ENCODE results near the gene SMIM22. TPM values are rescaled to one million over a fixed set of nuclear protein-coding genes. Genes with fewer than 3 reads are reported as not detected.

Gene SMIM22
- polyA plus RNA-seq, 2 of the 4 experiments (the other 2 are of a cell fraction) = not detected

DNA sequence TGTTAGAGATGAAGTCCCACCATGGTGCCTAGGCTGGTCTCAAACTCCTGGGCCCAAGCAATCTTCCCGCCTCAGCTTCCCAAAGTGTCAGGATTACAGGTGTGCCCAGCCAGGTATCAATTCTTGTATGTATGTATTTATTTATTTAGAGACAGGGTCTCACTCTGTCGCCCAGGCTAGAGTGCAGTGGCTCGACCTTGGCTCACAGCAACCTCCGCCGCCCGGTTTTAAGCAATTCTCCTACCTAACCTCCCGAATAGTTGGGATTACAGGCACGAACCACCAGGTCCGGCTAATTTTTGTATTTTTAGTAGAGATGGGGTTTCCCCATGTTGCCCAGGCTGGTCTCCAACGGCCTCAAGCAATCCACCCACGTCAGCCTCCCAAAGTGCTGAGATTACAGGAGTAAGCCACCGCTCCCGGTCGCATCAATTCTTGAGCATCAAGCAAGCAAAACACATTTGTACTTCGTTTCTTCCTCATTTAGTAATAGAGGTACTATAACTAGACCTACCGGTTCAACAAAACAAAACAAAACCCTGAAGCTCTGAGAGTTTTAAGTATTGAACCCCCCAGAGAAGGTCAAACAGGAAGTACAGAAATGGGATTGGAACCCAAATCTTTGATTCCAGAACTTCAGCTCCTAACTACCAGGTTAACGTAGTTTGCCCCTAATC, 27.2 kb upstream of the SMIM22 start:
- DNase-seq (ENCODE audit: low read depth in 1 of 2, low spot score in 1 of 2) (peak in 1 of 2 experiments; percentile 50), FAIRE-seq (no peak), ATAC-seq (peak in 1 of 2 experiments; percentile 10; a peak in 1 of 6 replicates)
- WGBS (ENCODE audit: missing lambda C conversion rate) = 41% methylated on average over 17 of the region's 17 CpGs
- TF ChIP-seq, protein P1, sequence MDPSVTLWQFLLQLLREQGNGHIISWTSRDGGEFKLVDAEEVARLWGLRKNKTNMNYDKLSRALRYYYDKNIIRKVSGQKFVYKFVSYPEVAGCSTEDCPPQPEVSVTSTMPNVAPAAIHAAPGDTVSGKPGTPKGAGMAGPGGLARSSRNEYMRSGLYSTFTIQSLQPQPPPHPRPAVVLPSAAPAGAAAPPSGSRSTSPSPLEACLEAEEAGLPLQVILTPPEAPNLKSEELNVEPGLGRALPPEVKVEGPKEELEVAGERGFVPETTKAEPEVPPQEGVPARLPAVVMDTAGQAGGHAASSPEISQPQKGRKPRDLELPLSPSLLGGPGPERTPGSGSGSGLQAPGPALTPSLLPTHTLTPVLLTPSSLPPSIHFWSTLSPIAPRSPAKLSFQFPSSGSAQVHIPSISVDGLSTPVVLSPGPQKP (IDR thresholded peaks at IDR 0.05; ENCODE audit: low read depth, low read length) = no peak
- H3K4me1 ChIP-seq = peaks cover 17% of the 10 kb centered on the region; the same call in 2 of the 3 replicates
- ChIA-PET CTCF (interaction anchor here (1.0 to 2.2 kb wide), 2 partner anchors 188 to 259 kb away, joined by 3 to 13 read pairs; no protein-coding TSS in a partner anchor), POLR2A (interaction anchor here (0.9 to 2.3 kb wide), 10 partner anchors 8 to 176 kb away, joined by 3 to 25 read pairs (median 4); partner anchors contain the start of genes ANKS3, DNAAF8, GLYR1 and ROGDI)
- H3K4me3 ChIP-seq = peak overlapping the region; percentile 81
- H3K9me3 ChIP-seq = no peaks in the 10 kb centered on the region
- peak overlapping the region; percentile 86 for H3K4me2 ChIP-seq
- peak overlapping the region; percentile 84 to 98 for H3K27ac ChIP-seq

DNA sequence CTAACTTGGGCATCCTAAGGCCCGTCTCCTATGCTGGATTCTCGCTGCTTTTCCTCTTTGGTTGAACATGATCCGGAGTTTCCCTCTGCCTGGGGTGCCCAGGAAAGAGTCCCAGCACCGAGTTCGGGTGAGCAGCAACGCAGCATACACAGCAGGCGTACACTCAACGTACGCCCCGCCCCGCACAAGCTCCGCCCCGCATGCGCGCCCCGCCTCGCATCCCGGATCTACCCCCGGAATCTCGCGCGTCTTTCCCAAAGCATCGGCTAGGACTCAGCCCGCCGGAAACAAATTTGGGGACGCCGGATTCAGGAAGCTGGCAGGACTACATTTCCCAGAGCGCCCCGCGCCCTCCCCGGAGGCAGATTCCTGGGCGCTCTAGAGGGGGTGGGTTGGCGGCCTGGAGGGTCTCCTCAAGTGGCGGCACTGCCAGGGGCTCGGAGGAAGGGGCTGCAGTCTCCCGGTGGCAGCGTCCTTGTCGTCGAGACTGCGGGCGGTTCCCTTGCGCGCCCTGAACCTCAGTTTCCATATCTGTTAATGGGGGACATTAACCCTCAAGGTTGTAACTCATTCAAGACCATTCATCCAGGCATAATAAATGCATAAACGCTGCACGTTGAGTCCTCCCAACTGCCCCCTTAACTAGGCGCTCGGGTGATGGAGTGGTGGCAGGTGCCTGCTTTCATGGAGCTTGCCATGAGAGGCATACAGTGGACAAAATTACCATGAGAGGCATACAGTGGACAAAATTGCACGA, 26.4 kb upstream of the SMIM22 start:
- no peak for FAIRE-seq
- ChIA-PET POLR2A (interaction anchor here (0.5 to 2.3 kb wide), 13 partner anchors 9 to 191 kb away, joined by 3 to 25 read pairs (median 4); partner anchors contain the start of genes ANKS3, DNAAF8, GLYR1 and ROGDI), CTCF (interaction anchor here (1.0 to 2.2 kb wide), 4 partner anchors 9 to 258 kb away, joined by 3 to 13 read pairs (median 4); no protein-coding TSS in a partner anchor)
- peak overlapping the region; percentile 86 for H3K4me2 ChIP-seq
- no peaks in the 10 kb centered on the region for H3K9me3 ChIP-seq
- DNase-seq (ENCODE audit: low read depth in 1 of 2, low spot score in 1 of 2) = peak; percentile 96
- H3K4me3 ChIP-seq = peak overlapping the region; percentile 81
- H3K4me1 ChIP-seq = peaks cover 17% of the 10 kb centered on the region; the same call in 2 of the 3 replicates
- ATAC-seq = peak; percentile 88 to 92
- WGBS (ENCODE audit: missing lambda C conversion rate) = 5% methylated on average over 20 of the region's 48 CpGs
- H3K27ac ChIP-seq = peak overlapping the region; percentile 84 to 98
- TF ChIP-seq, protein P2, sequence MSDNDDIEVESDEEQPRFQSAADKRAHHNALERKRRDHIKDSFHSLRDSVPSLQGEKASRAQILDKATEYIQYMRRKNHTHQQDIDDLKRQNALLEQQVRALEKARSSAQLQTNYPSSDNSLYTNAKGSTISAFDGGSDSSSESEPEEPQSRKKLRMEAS (IDR thresholded peaks at IDR 0.05) = peak; percentile 39; the same call in 1 of the 2 replicates
- TF ChIP-seq RAD21 (conservative IDR thresholded peaks at IDR 0.05 in 1 of 2, IDR thresholded peaks at IDR 0.05 in 1 of 2) (no peak), RCOR1 (IDR thresholded peaks at IDR 0.05; ENCODE audit: low read depth, low read length) (no peak), ZSCAN20 (CRISPR knock-in tag; IDR thresholded peaks at IDR 0.05) (no peak), KDM1A (IDR thresholded peaks at IDR 0.05; ENCODE audit: low read depth) (peak; percentile 98), FOXS1 (CRISPR knock-in tag; IDR thresholded peaks at IDR 0.05) (no peak), HDAC2 (IDR thresholded peaks at IDR 0.05) (peak; percentile 90; the same call in 1 of the 2 replicates), BHLHE40 (IDR thresholded peaks at IDR 0.05; ENCODE audit: low read depth, low read length) (no peak), CBX2 (IDR thresholded peaks at IDR 0.05; ENCODE audit: borderline replicate concordance, low read depth) (no peak), HEYL (CRISPR knock-in tag; IDR thresholded peaks at IDR 0.05) (no peak), TFCP2L1 (CRISPR knock-in tag; IDR thresholded peaks at IDR 0.05) (0 out of 2 replicates have a peak, but pooled peaks have one; percentile 39), GATA3 (IDR thresholded peaks at IDR 0.05; ENCODE audit: borderline replicate concordance) (no peak), NR3C1 (IDR thresholded peaks at IDR 0.05) (no peak), HOXB13 (CRISPR knock-in tag; IDR thresholded peaks at IDR 0.05; ENCODE audit: low read depth) (no peak), JUNB (IDR thresholded peaks at IDR 0.05) (no peak), ESRRA (IDR thresholded peaks at IDR 0.05; ENCODE audit: borderline replicate concordance, low read length) (no peak), MAZ (IDR thresholded peaks at IDR 0.05; ENCODE audit: borderline replicate concordance, low read depth, low read length) (no peak), CHD4 (IDR thresholded peaks at IDR 0.05; ENCODE audit: borderline replicate concordance) (peak; percentile 71; the same call in 1 of the 2 replicates), EP300 (IDR thresholded peaks at IDR 0.05) (no peak), PHF8 (IDR thresholded peaks at IDR 0.05; ENCODE audit: borderline replicate concordance, low read depth) (peak; percentile 54; the same call in 1 of the 2 replicates), SMC3 (IDR thresholded peaks at IDR 0.05) (no peak), JUN (IDR thresholded peaks at IDR 0.05) (peak; percentile 47 to 70; a peak in 4 of 5 replicates)
- TF ChIP-seq, protein P3, sequence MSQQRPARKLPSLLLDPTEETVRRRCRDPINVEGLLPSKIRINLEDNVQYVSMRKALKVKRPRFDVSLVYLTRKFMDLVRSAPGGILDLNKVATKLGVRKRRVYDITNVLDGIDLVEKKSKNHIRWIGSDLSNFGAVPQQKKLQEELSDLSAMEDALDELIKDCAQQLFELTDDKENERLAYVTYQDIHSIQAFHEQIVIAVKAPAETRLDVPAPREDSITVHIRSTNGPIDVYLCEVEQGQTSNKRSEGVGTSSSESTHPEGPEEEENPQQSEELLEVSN (IDR thresholded peaks at IDR 0.05; ENCODE audit: borderline replicate concordance, low read depth) = no peak
- TF ChIP-seq, protein P4, sequence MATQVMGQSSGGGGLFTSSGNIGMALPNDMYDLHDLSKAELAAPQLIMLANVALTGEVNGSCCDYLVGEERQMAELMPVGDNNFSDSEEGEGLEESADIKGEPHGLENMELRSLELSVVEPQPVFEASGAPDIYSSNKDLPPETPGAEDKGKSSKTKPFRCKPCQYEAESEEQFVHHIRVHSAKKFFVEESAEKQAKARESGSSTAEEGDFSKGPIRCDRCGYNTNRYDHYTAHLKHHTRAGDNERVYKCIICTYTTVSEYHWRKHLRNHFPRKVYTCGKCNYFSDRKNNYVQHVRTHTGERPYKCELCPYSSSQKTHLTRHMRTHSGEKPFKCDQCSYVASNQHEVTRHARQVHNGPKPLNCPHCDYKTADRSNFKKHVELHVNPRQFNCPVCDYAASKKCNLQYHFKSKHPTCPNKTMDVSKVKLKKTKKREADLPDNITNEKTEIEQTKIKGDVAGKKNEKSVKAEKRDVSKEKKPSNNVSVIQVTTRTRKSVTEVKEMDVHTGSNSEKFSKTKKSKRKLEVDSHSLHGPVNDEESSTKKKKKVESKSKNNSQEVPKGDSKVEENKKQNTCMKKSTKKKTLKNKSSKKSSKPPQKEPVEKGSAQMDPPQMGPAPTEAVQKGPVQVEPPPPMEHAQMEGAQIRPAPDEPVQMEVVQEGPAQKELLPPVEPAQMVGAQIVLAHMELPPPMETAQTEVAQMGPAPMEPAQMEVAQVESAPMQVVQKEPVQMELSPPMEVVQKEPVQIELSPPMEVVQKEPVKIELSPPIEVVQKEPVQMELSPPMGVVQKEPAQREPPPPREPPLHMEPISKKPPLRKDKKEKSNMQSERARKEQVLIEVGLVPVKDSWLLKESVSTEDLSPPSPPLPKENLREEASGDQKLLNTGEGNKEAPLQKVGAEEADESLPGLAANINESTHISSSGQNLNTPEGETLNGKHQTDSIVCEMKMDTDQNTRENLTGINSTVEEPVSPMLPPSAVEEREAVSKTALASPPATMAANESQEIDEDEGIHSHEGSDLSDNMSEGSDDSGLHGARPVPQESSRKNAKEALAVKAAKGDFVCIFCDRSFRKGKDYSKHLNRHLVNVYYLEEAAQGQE (IDR thresholded peaks at IDR 0.05) = peak; percentile 86
- TF ChIP-seq, protein P5, sequence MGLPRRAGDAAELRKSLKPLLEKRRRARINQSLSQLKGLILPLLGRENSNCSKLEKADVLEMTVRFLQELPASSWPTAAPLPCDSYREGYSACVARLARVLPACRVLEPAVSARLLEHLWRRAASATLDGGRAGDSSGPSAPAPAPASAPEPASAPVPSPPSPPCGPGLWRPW (IDR thresholded peaks at IDR 0.05) = no peak
- TF ChIP-seq, protein P6, sequence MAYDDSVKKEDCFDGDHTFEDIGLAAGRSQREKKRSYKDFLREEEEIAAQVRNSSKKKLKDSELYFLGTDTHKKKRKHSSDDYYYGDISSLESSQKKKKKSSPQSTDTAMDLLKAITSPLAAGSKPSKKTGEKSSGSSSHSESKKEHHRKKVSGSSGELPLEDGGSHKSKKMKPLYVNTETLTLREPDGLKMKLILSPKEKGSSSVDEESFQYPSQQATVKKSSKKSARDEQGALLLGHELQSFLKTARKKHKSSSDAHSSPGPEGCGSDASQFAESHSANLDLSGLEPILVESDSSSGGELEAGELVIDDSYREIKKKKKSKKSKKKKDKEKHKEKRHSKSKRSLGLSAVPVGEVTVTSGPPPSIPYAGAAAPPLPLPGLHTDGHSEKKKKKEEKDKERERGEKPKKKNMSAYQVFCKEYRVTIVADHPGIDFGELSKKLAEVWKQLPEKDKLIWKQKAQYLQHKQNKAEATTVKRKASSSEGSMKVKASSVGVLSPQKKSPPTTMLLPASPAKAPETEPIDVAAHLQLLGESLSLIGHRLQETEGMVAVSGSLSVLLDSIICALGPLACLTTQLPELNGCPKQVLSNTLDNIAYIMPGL (CRISPR knock-in tag; IDR thresholded peaks at IDR 0.05; ENCODE audit: borderline replicate concordance) = no peak
